GM20000 (cell line): ENCODE results near the gene LRRC8C.
A peak's percentile ranks its signal among the peaks of the same experiment; 100 is the strongest.
"Not testable (repeated sequence)": the region's sequence is repeated elsewhere in the genome, so short reads cannot be mapped to it uniquely, and the experiment has no call there.

Source experiments
- DNase-seq: peaks from one replicate; pipeline ENCODE4 v3.0.0; 2012; ENCODE audit warnings: low spot score
- TF ChIP-seq, protein P1 (sequence below): IDR thresholded peaks from 2 replicates; pipeline ENCODE4 v1.5.1; 2012; ENCODE audit warnings: mild to moderate bottlenecking, control low read depth; ENCODE audit errors: extremely low read depth, missing control alignments

Gene LRRC8C

DNA sequence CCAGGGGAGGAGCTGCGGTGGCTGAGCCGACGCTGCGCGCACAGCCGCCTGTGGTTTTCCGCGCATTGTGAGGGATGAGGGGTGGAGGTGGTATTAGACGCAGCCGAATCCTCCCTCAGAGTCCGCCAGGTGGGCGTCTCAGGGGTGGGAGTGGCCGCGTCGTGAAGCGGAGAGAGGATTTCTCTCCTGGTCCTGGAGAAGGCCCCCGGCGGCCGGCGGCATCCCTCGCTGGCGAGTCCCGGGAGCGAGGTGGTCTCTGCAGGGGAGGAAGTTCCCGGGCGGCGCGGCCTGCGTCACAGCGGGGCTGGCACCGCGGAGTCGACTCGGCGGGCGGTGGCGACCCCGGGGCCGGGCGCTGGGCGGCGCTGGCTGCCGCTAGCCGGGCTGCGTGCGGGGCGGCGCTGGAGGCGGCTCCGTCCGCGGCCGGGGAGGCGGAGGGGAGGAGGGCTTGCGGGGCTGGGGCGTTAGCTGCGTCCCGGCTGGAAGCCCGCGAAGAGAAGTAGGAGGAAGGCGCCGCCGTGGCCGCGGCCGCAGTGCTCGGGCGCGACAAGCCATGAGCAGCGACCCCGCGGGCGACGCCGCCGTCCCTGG lies at the start of gene LRRC8C:
LRRC8C (plus strand) TSS at position 464 of the 591 bp plus-strand sequence. CDS start 53,354 bp downstream, outside the sequence.
- TF ChIP-seq, protein P1, sequence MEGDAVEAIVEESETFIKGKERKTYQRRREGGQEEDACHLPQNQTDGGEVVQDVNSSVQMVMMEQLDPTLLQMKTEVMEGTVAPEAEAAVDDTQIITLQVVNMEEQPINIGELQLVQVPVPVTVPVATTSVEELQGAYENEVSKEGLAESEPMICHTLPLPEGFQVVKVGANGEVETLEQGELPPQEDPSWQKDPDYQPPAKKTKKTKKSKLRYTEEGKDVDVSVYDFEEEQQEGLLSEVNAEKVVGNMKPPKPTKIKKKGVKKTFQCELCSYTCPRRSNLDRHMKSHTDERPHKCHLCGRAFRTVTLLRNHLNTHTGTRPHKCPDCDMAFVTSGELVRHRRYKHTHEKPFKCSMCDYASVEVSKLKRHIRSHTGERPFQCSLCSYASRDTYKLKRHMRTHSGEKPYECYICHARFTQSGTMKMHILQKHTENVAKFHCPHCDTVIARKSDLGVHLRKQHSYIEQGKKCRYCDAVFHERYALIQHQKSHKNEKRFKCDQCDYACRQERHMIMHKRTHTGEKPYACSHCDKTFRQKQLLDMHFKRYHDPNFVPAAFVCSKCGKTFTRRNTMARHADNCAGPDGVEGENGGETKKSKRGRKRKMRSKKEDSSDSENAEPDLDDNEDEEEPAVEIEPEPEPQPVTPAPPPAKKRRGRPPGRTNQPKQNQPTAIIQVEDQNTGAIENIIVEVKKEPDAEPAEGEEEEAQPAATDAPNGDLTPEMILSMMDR: peak; percentile 69
- peak; percentile 89 for DNase-seq

DNA sequence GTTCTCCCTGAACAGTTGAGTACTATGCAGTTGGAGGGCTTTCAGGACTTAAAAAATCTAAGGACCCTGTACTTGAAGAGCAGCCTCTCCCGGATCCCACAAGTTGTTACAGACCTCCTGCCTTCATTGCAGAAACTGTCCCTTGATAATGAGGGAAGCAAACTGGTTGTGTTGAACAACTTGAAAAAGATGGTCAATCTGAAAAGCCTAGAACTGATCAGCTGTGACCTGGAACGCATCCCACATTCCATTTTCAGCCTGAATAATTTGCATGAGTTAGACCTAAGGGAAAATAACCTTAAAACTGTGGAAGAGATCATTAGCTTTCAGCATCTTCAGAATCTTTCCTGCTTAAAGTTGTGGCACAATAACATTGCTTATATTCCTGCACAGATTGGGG lies 48.7 kb upstream of the LRRC8C start:
- no peak for DNase-seq
- TF ChIP-seq, protein P1: no peak

DNA sequence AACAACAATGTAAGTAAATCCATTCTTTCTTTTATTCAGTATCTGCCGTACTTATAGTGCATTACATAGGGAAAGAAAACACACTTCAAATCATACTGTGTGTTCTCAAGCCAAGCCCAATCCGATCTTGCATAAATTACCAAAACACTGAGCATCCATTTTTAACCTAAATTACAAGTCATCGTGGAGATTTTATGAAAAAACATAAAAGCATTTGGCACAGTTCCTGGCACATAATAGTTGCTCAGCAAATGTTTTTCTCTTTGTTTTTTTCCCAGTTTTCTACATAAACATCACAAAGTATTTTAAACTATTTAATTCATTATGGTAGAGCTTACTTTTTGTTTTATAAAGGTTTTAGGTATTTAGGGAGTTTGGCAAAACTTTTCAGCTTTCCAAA lies 48.1 kb upstream of the LRRC8C start:
- TF ChIP-seq, protein P1: no peak
- DNase-seq: no peak

DNA sequence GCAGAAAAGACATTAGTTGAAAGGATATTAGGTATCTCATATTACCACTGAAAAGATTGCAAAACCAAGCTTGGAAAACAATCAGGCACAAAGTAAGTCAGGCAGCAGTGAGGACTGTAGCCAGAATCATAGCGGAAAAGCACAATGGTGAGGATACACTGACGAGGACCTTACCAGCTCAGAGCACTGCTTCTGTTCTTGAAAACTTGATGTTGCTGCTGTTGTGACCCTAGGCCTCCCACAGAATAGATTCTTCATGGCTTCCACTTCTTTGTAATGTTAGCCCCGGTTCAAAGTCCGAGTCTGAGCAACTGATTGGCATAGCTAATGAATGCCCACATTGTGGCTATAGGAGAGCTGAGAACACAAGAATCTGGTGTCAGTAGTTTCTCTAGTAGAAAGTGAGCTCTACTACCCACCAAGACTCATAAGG lies 45.2 kb upstream of the LRRC8C start:
- TF ChIP-seq, protein P1: no peak
- no peak for DNase-seq

DNA sequence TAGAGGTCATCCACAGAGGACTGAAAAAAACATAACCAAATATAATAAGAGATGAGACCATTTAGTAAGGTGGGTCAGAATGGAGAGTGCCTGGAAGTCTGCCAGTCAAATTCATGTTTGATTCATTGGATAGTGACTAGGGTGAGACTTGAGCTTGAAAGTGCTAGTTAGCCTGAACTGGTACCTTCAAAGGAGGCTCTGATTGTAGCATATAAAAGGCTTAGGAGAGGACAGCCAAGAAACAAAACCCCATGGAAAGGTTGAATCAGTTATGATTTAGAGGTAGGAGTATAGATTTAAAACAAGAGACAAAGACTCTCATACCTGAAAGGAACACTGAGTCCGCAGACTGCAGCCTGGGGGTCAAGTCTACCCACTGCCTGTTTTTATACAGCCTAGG lies 44.4 kb upstream of the LRRC8C start:
- no peak for DNase-seq
- TF ChIP-seq, protein P1: no peak

DNA sequence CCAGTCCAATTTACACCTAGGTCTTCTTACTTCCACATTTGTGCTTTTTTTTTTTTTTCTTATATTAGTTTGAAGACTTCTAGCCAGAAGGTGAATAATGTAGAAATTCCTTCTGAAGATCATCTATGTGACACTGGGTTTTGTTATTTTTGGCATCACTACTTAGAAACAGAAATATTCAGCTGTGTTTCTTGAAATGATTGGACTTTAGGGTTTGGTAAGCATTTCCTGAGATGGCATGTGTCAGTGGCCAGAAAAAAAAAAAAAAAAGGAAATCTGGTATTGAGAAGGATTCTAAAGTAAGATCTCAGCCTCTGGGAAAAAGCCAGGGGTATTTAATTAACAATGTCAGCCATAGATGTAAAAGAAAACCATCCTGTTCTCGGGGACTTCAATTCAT lies 43.4 kb upstream of the LRRC8C start:
- DNase-seq: no peak
- TF ChIP-seq, protein P1: no peak

DNA sequence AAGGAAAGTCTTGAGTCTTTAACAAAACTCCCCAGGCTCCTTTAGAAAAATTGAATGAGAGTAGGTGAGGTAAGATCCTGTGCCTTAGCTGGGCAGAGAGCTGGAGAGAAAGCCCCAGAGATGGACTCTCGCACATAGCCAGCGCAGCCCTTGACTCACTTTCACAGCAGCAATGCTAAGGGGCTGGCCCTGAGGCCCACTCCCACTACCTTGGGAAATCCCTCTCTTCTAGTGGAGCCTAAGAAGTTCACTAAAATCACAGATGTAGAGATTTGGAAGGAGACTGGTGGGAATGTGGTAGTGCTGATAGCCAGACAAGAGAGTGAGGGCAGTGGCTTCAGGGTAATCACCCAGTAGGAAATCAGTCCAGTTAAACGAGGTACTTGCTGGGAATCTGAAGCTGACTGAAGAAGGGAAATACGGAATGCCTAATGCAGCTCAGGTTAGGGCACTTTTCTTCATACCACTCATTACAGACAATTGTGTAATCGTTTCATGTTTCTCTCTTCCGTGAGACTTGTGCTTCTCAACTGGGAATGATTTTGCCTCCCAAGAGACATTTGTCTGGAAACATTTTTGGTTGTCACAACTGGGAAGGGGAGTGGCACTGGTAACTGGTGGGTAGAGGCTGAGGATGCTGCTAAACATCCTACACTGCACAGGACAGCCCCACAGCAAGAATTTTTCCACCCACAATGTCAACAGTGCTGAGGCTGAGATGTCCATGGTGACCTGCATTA lies 42.4 kb upstream of the LRRC8C start:
- DNase-seq: no peak
- TF ChIP-seq, protein P1: no peak

DNA sequence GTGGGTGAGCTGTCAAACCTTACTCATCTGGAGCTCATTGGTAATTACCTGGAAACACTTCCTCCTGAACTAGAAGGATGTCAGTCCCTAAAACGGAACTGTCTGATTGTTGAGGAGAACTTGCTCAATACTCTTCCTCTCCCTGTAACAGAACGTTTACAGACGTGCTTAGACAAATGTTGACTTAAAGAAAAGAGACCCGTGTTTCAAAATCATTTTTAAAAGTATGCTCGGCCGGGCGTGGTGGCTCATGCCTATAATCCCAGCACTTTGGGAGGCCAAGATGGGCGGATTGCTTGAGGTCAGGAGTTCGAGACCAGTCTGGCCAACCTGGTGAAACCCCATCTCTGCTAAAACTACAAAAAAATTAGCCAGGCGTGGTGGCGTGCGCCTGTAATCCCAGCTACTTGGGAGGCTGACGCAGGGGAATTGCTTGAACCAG lies 40.0 kb upstream of the LRRC8C start:
- DNase-seq: not testable (repeated sequence)
